Measurements from ENCODE around the gene ZBTB46. TPM values are rescaled to one million over a fixed set of nuclear protein-coding genes. Genes with fewer than 3 reads are reported as not detected.
A peak's percentile ranks its signal among the peaks of the same experiment; 100 is the strongest.

The ZBTB46 gene
- total RNA-seq, 1 donor: 13.8 TPM

- peak overlapping the region; percentile 78 for H3K4me3 ChIP-seq (ENCODE audit: low read depth, low read length)
- peak; percentile 94 for DNase-seq (ENCODE audit: low read depth)
- peak; percentile 26 for TF ChIP-seq CTCF (IDR thresholded peaks at IDR 0.05; ENCODE audit: insufficient read depth, low read depth, low read length)
Measured at GRCh38 chr20:63740627-63741353, 90.3 kb downstream of the ZBTB46 start.

- TF ChIP-seq CTCF (IDR thresholded peaks at IDR 0.05; ENCODE audit: insufficient read depth, low read depth, low read length): no peak
- DNase-seq (ENCODE audit: low read depth): peak; percentile 24
- H3K4me3 ChIP-seq (ENCODE audit: low read depth, low read length): peak overlapping the region; percentile 78
Measured at GRCh38 chr20:63740070-63740626, 90.9 kb downstream of the ZBTB46 start.

GRCh38 chr20:63739130-63740069 lies 91.7 kb downstream of the ZBTB46 start, which contains the start of gene SLC2A4RG:
SLC2A4RG (plus strand) TSS chr20:63739776; CDS start chr20:63739913, 137 bp downstream.
- peak within 1 kb of the TSS; percentile 78 for H3K4me3 ChIP-seq (ENCODE audit: low read depth, low read length)
- TF ChIP-seq CTCF (IDR thresholded peaks at IDR 0.05; ENCODE audit: insufficient read depth, low read depth, low read length): no peak
- peak; percentile 75 for DNase-seq (ENCODE audit: low read depth)

GRCh38 chr20:63738687-63739129 lies 92.4 kb downstream of the ZBTB46 start:
- H3K4me3 ChIP-seq (ENCODE audit: low read depth, low read length): peak overlapping the region; percentile 43
- peak; percentile 26 for DNase-seq (ENCODE audit: low read depth)
- TF ChIP-seq CTCF (IDR thresholded peaks at IDR 0.05; ENCODE audit: insufficient read depth, low read depth, low read length): no peak

- DNase-seq (ENCODE audit: low read depth): no peak
- no peak for TF ChIP-seq CTCF (IDR thresholded peaks at IDR 0.05; ENCODE audit: insufficient read depth, low read depth, low read length)
- H3K4me3 ChIP-seq (ENCODE audit: low read depth, low read length): no peak overlapping the region
Measured at GRCh38 chr20:63737945-63738686, 92.9 kb downstream of the ZBTB46 start.

- no peak for TF ChIP-seq CTCF (IDR thresholded peaks at IDR 0.05; ENCODE audit: insufficient read depth, low read depth, low read length)
- DNase-seq (ENCODE audit: low read depth): no peak
- H3K4me3 ChIP-seq (ENCODE audit: low read depth, low read length): no peak overlapping the region
Measured at GRCh38 chr20:63737695-63737944, 93.4 kb downstream of the ZBTB46 start.
